Measurements from ENCODE around the gene RARRES2. TPM values are rescaled to one million over a fixed set of nuclear protein-coding genes. Genes with fewer than 3 reads are reported as not detected.

The RARRES2 gene
- total and polyA plus RNA-seq, 5 experiments from 2014 or later, result 0.29 TPM; not detected in 4

DNA sequence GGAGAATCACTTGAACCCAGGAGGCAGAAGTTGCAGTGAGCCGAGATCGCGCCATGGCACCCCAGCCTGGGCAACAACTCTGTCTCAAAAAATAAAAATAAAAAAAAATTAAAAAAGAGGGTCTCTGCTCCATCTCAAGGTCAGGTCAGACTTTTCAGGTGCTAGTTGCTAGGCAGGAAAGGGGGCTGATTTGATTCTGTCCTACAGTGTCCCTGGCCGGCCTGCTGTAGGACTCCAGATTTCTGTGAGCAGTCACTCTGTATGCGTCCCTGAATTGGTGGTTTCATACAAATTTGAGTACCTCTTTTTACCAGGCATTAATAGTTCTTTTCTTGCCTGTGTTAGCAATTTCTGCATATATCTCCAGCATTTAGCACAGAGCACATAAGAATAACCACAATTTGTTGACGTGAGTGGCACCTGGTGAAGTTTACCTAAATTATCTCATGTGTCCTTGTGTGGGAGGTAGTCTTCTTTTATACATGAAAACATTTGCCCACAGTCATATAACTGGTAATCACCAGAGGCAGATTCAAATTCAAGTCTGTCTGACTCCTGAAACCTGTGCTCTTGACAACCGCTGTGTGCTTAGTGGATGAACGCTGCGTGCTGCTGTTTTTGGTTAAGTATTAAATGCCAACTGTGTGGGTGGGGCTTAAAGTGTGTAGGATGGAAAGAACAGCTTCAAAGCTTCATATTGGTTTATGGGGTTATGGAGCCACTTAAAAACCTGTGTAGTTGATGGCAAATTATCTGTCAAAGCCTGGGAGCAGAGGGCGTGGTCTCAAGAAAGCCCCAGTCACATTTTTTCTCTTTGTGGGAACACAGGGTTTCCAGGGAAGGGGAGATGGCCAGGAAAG is 34.5 kb upstream of the RARRES2 start:
- H3K36me3 Mint-ChIP-seq, result peaks cover 0 to 21% (median 0%) of the 10 kb centered on the region in 3 donors
- DNase-seq (peak in 5 of 10 donors; percentile 34 to 63 (median 54)), ATAC-seq (peak; percentile 22 to 42)
- peak overlapping the region in 9 of 10 donors; percentile 47 to 72 (median 61) for H3K4me3 Mint-ChIP-seq
- POLR2A ChIA-PET, result interaction anchor here (0.5 to 2.2 kb wide), 2 partner anchors 29 to 664 kb away, joined by 3 to 6 read pairs; no protein-coding TSS in a partner anchor
- H3K9me3 Mint-ChIP-seq, result no peaks in the 10 kb centered on the region
- H3K4me1 Mint-ChIP-seq, result peaks cover 31 to 75% (median 63%) of the 10 kb centered on the region in 4 donors
- peak overlapping the region; percentile 84 to 97 (median 90) for H3K27ac Mint-ChIP-seq
- no peaks in the 10 kb centered on the region for H3K27me3 Mint-ChIP-seq

DNA sequence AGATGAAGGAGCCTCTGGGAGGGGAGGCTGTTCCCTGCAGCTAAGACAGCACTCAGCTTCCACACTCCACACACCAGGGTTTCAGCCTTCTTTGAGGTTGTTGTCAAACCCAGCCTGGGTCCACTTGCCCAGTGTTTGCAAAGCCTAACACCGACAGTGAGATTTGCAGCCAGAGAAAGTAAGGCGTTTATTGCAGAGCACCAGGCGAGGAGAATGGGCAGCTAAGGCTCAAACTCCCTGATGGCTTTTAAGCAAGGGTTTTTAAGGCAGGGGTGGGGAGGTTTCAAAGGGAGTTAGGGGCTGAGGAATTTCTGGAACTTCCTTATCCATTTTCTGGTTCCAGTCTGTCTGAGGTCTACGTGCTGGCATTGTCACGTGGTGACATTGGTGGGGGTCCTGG is 33.0 kb upstream of the RARRES2 start:
- no peak for DNase-seq
- peaks cover 0 to 26% (median 0%) of the 10 kb centered on the region in 3 donors for H3K36me3 Mint-ChIP-seq
- no peaks in the 10 kb centered on the region for H3K9me3 Mint-ChIP-seq
- no peak for ATAC-seq
- peaks cover 29 to 75% (median 64%) of the 10 kb centered on the region in 4 donors for H3K4me1 Mint-ChIP-seq
- peak overlapping the region; percentile 53 to 91 (median 82) for H3K27ac Mint-ChIP-seq
- H3K4me3 Mint-ChIP-seq, result peak overlapping the region in 1 of 10 donors; percentile 15
- H3K27me3 Mint-ChIP-seq, result no peaks in the 10 kb centered on the region
- POLR2A ChIA-PET, result interaction anchor here (1.1 to 2.2 kb wide), 3 partner anchors 8 to 30 kb away, joined by 4 to 6 read pairs (median 5); no protein-coding TSS in a partner anchor

DNA sequence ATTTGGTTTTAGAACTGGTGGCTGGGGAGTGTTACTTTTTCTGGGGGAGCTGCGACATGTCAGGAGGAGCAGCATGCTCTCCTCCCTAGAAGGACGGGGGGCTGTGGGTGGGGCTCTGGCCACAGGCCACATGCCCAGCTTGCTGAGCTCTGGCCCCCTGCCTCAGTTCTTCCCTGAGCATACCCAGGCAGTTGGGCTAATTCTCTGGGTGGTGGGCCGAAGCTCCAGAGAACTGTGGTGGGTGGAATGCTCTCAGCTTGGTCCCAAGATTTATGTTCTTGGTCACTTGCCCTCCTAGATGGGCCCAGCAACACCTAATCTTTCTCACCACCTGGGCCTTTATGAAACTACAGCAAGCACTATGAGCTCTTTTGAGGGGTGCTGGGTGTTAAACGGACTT is 32.6 kb upstream of the RARRES2 start:
- Mint-ChIP-seq H3K36me3 (peaks cover 0 to 26% (median 0%) of the 10 kb centered on the region in 3 donors), H3K27ac (peak overlapping the region; percentile 52 to 91 (median 85)), H3K9me3 (no peaks in the 10 kb centered on the region), H3K4me1 (peaks cover 29 to 78% (median 69%) of the 10 kb centered on the region in 4 donors), H3K27me3 (no peaks in the 10 kb centered on the region), H3K4me3 (no peak overlapping the region)
- POLR2A ChIA-PET, result interaction anchor here (2.2 kb wide), 2 partner anchors 12 to 31 kb away, joined by 5 to 6 read pairs; no protein-coding TSS in a partner anchor
- ATAC-seq (no peak), DNase-seq (no peak)

DNA sequence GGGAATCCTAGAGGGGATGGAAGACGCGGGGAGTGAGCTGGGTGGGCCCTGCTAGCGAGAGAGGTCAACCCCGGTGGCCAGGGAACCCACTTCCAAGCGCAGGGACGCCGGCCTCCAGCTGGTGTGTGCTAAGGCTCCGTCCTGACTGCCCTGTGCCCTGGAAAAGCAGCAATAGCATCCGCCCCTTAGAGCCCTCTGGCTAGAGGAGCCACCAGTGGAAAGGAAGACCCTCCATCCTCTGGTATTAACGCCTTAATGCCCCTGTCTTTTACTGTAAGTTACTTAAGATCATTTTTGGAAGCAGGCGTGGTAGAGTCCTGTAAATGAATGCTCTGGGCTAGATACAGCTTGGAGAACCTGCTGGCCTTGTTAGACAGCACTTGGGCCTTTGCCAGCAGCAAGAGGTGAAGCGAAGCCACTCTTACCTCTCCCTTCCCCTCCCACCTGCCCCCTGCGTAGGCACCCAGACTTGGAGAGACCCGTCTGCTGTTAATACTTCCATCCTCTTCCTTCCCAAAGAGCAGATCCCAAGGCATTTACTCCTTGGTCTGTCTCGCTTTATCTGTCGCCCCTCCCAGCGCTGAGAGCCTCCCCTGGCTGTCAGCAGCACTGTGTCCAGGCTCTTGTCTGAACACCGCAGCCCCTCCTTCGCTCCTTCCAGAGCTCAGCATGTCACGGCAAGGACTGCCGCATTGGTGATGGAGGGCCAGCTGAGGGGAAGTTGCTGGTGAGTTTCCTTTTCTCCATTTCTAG is 31.8 kb upstream of the RARRES2 start:
- ATAC-seq, result no peak
- Mint-ChIP-seq H3K4me1 (peaks cover 31 to 78% (median 69%) of the 10 kb centered on the region in 4 donors), H3K9me3 (no peaks in the 10 kb centered on the region), H3K36me3 (peaks cover 0 to 26% (median 0%) of the 10 kb centered on the region in 3 donors), H3K27ac (peak overlapping the region in 9 of 10 donors; percentile 38 to 90 (median 80)), H3K4me3 (peak overlapping the region in 7 of 10 donors; percentile 11 to 50 (median 40)), H3K27me3 (no peaks in the 10 kb centered on the region)
- no peak for DNase-seq
- POLR2A ChIA-PET, result interaction anchor here (2.2 kb wide), 2 partner anchors 11 to 31 kb away, joined by 5 to 6 read pairs; no protein-coding TSS in a partner anchor

DNA sequence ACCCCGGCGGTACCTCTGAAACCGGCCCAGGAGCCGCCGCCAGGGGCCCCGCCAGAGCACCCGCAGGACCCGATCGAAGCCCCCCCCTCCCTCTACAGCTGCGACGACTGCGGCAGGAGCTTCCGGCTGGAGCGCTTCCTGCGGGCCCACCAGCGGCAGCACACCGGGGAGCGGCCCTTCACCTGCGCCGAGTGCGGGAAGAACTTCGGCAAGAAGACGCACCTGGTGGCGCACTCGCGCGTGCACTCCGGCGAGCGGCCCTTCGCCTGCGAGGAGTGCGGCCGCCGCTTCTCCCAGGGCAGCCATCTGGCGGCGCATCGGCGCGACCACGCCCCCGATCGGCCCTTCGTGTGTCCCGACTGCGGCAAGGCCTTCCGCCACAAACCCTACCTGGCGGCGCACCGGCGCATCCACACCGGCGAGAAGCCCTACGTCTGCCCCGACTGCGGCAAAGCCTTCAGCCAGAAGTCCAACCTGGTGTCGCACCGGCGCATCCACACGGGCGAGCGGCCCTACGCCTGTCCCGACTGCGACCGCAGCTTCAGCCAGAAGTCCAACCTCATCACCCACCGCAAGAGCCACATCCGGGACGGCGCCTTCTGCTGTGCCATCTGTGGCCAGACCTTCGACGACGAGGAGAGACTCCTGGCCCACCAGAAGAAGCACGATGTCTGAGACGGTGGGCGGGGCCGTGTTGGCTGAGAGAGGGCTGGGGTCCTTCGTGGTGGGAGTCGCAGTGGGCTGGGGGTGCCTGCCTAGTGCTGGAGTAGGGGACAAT is 31.0 kb upstream of the RARRES2 start:
- peak overlapping the region in 6 of 10 donors; percentile 36 to 90 (median 62) for H3K27ac Mint-ChIP-seq
- H3K4me1 Mint-ChIP-seq, result peaks cover 29 to 71% (median 67%) of the 10 kb centered on the region in 4 donors
- POLR2A ChIA-PET, result interaction anchor here (2.2 kb wide), 1 partner anchor 11 kb away, joined by 5 read pairs; no protein-coding TSS in a partner anchor
- H3K36me3 Mint-ChIP-seq, result peaks cover 0 to 26% (median 0%) of the 10 kb centered on the region in 3 donors
- H3K9me3 Mint-ChIP-seq, result no peaks in the 10 kb centered on the region
- ATAC-seq (no peak), DNase-seq (no peak)
- H3K4me3 Mint-ChIP-seq, result peak overlapping the region in 2 of 10 donors; percentile 11
- no peaks in the 10 kb centered on the region for H3K27me3 Mint-ChIP-seq

DNA sequence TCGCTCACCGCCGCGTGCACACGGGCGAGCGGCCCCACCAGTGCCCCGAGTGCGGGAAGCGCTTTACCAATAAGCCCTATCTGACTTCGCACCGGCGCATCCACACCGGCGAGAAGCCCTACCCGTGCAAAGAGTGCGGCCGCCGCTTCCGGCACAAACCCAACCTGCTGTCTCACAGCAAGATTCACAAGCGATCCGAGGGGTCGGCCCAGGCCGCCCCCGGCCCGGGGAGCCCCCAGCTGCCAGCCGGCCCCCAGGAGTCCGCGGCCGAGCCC is 30.5 kb upstream of the RARRES2 start:
- Mint-ChIP-seq H3K4me1 (peaks cover 29 to 67% (median 65%) of the 10 kb centered on the region in 4 donors), H3K4me3 (no peak overlapping the region), H3K27ac (no peak overlapping the region), H3K9me3 (no peaks in the 10 kb centered on the region), H3K36me3 (peaks cover 0 to 26% (median 0%) of the 10 kb centered on the region in 3 donors), H3K27me3 (no peaks in the 10 kb centered on the region)
- ATAC-seq (no peak), DNase-seq (no peak)
- POLR2A ChIA-PET, result no interaction called here

DNA sequence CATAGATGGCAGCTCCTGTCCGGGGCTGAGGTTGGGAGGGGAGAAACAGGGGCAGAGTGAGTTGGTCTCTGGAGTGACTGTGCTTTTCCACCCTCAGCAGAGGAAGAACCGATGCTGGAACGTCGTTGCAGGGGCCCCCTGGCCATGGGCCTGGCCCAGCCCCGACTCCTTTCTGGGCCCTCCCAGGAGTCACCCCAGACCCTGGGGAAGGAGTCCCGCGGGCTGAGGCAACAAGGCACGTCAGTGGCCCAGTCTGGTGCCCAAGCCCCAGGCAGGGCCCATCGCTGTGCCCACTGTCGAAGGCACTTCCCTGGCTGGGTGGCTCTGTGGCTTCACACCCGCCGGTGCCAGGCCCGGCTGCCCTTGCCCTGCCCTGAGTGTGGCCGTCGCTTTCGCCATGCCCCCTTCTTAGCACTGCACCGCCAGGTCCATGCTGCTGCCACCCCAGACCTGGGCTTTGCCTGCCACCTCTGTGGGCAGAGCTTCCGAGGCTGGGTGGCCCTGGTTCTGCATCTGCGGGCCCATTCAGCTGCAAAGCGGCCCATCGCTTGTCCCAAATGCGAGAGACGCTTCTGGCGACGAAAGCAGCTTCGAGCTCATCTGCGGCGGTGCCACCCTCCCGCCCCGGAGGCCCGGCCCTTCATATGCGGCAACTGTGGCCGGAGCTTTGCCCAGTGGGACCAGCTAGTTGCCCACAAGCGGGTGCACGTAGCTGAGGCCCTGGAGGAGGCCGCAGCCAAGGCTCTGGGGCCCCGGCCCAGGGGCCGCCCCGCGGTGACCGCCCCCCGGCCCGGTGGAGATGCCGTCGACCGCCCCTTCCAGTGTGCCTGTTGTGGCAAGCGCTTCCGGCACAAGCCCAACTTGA is 29.9 kb upstream of the RARRES2 start:
- Mint-ChIP-seq H3K4me3 (peak overlapping the region in 2 of 10 donors; percentile 89 to 96), H3K27me3 (no peaks in the 10 kb centered on the region), H3K27ac (peak overlapping the region in 7 of 10 donors; percentile 15 to 97 (median 91)), H3K36me3 (peaks cover 0 to 26% (median 0%) of the 10 kb centered on the region in 3 donors), H3K9me3 (no peaks in the 10 kb centered on the region), H3K4me1 (peaks cover 27 to 67% (median 62%) of the 10 kb centered on the region in 4 donors)
- POLR2A ChIA-PET, result interaction anchor here (3.5 to 7.3 kb wide), 2 partner anchors 15 to 34 kb away, joined by 41 to 96 read pairs; a partner anchor contains a TSS
- ATAC-seq (no peak), DNase-seq (no peak)

DNA sequence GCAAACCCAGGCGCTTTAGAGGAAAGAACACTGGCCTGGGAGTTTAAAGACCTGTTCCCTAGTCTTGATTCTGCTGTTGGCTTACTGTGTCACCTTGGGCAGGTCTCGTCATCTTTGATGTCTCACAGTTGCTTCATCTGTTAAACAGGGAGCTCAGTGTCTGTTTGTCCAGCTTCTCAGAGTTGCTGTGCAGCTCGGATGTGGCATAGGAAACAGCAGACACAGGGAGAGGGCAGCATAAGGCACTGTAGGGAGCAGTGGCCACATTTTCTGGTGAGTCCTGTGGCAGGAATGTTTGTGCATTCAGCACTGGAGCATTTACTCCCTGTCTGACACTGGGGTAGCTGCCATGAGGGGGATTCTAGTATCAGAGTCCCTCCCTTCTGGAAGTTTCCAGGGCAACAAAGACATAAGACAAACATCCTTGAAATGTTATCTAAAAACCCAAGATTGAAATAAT is 29.2 kb upstream of the RARRES2 start:
- no peak for ATAC-seq
- H3K4me1 Mint-ChIP-seq, result peaks cover 24 to 67% (median 62%) of the 10 kb centered on the region in 4 donors
- no peaks in the 10 kb centered on the region for H3K9me3 Mint-ChIP-seq
- peaks cover 0 to 26% (median 0%) of the 10 kb centered on the region in 3 donors for H3K36me3 Mint-ChIP-seq
- peak overlapping the region; percentile 81 to 97 (median 94) for H3K27ac Mint-ChIP-seq
- no peaks in the 10 kb centered on the region for H3K27me3 Mint-ChIP-seq
- H3K4me3 Mint-ChIP-seq, result peak overlapping the region; percentile 55 to 98 (median 94)
- POLR2A ChIA-PET, result interaction anchor here (1.5 to 7.3 kb wide), 5 partner anchors 7 to 76 kb away, joined by 3 to 96 read pairs (median 37); partner anchors contain the start of gene ZNF775
- no peak for DNase-seq

DNA sequence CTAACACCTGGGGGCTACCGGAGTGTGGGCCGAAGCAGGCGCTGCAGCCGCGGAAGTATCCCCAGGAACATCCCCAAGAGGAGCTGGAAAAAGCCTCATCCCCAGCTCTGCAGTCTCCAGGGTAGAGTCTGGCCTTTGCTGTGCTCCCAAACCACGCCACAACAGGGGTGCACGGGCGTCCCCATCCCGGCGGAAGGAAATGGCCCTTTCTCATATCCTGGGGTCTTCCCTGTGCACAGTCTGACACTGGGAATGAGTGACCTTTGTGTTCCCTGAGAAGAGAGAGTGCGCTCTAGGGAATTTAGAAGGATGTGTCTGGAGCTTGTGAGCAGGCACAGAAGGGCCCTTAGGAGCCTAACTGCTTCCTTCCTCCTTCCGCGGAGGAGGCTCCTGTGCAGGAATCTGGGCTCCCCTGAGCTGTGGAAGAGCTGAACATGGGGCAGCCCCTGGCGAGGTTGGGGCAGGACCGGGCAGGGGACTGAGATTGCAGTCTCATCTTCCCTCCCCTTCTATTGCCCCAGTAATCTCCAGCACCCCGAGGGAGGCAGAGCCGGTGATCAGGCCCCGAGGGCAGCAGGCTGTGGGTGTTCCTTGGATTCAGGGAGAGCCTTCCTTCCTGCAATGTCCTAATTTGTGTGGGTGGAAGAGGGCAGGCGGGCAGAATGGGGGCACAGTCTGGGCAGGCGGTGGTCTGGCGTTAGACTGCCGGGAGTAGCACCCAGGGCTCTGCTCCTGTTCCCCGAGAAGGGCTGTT is 28.5 kb upstream of the RARRES2 start:
- ATAC-seq (no peak), DNase-seq (no peak)
- H3K4me1 Mint-ChIP-seq, result peaks cover 25 to 68% (median 62%) of the 10 kb centered on the region in 4 donors
- POLR2A ChIA-PET, result interaction anchor here (1.0 to 7.3 kb wide), 12 partner anchors 8 to 386 kb away, joined by 3 to 96 read pairs (median 6); partner anchors contain the start of genes GIMAP1 and ZNF775
- H3K9me3 Mint-ChIP-seq, result no peaks in the 10 kb centered on the region
- H3K36me3 Mint-ChIP-seq, result peaks cover 0 to 26% (median 0%) of the 10 kb centered on the region in 3 donors
- H3K4me3 Mint-ChIP-seq, result peak overlapping the region; percentile 89 to 98 (median 94)
- H3K27ac Mint-ChIP-seq, result peak overlapping the region; percentile 89 to 97 (median 95)
- H3K27me3 Mint-ChIP-seq, result no peaks in the 10 kb centered on the region
